Ramos (cell line): ENCODE data around the gene WDR5.

Experiments used
- in situ Hi-C: fragments of 300-500 bp; cut with MboI; formaldehyde crosslinking; loops from one replicate; pipeline ENCODE4 v1.14.3; 2022; ENCODE audit warnings: low sequenced_read_pairs; ENCODE audit not compliant: unreplicated experiment

WDR5 gene

GRCh38 chr9:134172198-134173126 lies 36.6 kb downstream of the WDR5 start:
- in situ Hi-C loops, result no loop called here

- in situ Hi-C loops, result no loop called here
These were observed 37.5 kb downstream of the WDR5 start for GRCh38 chr9:134173127-134174072.

- in situ Hi-C loops, result no loop called here
These were observed 38.2 kb downstream of the WDR5 start for GRCh38 chr9:134174073-134174449.

GRCh38 chr9:134174526-134175290 lies 38.8 kb downstream of the WDR5 start:
- in situ Hi-C loops, result no loop called here

GRCh38 chr9:134175291-134175807 lies 39.5 kb downstream of the WDR5 start:
- in situ Hi-C loops, result no loop called here

GRCh38 chr9:134175808-134176598 lies 40.1 kb downstream of the WDR5 start:
- in situ Hi-C loops, result no loop called here

GRCh38 chr9:134176599-134176968 lies 40.7 kb downstream of the WDR5 start:
- in situ Hi-C loops, result no loop called here

GRCh38 chr9:134177186-134177585 lies 41.3 kb downstream of the WDR5 start:
- in situ Hi-C loops, result no loop called here

GRCh38 chr9:134177624-134178393 lies 41.9 kb downstream of the WDR5 start:
- in situ Hi-C loops, result no loop called here

GRCh38 chr9:134178394-134178767 lies 42.5 kb downstream of the WDR5 start:
- in situ Hi-C loops, result no loop called here

GRCh38 chr9:134178768-134179551 lies 43.1 kb downstream of the WDR5 start:
- in situ Hi-C loops, result no loop called here

- in situ Hi-C loops, result no loop called here
These were observed 43.7 kb downstream of the WDR5 start for GRCh38 chr9:134179595-134179917.

GRCh38 chr9:134179918-134180785 lies 44.3 kb downstream of the WDR5 start:
- in situ Hi-C loops, result no loop called here

GRCh38 chr9:134180786-134181647 lies 45.1 kb downstream of the WDR5 start:
- in situ Hi-C loops, result no loop called here

- in situ Hi-C loops, result no loop called here
These were observed 45.8 kb downstream of the WDR5 start for GRCh38 chr9:134181648-134182034.

GRCh38 chr9:134182554-134183085 lies 46.7 kb downstream of the WDR5 start:
- in situ Hi-C loops, result no loop called here
